ENCODE results near the gene HP1BP3.
"Not testable (repeated sequence)": the region's sequence is repeated elsewhere in the genome, so short reads cannot be mapped to it uniquely, and the experiment has no call there.

The HP1BP3 gene

GRCh38 chr1:20726118-20726911, 60.8 kb downstream of the HP1BP3 start:
- no peak for DNase-seq

- DNase-seq, result no peak
Measured at GRCh38 chr1:20725189-20726117, 61.7 kb downstream of the HP1BP3 start.

GRCh38 chr1:20724364-20725188, 62.5 kb downstream of the HP1BP3 start:
- no peak for DNase-seq

GRCh38 chr1:20723537-20724363, 63.4 kb downstream of the HP1BP3 start:
- no peak for DNase-seq

- DNase-seq, result no peak
Measured at GRCh38 chr1:20723159-20723536, 64.0 kb downstream of the HP1BP3 start.

- no peak for DNase-seq
Measured at GRCh38 chr1:20721117-20722061, 65.7 kb downstream of the HP1BP3 start.

- no peak for DNase-seq
Measured at GRCh38 chr1:20720631-20721091, 66.4 kb downstream of the HP1BP3 start.

GRCh38 chr1:20719871-20720620, 67.1 kb downstream of the HP1BP3 start:
- no peak for DNase-seq

- DNase-seq, result no peak
Measured at GRCh38 chr1:20719261-20719660, 67.8 kb downstream of the HP1BP3 start.

- DNase-seq, result not testable (repeated sequence)
Measured at GRCh38 chr1:20718343-20718882, 68.7 kb downstream of the HP1BP3 start.

GRCh38 chr1:20717452-20718342, 69.4 kb downstream of the HP1BP3 start, which contains the start of gene KIF17:
Gene KIF17 (minus strand): TSS chr1:20718007. CDS start chr1:20717706, 301 bp downstream.
- peak; percentile 56 for DNase-seq

- DNase-seq, result no peak
Measured at GRCh38 chr1:20716232-20716631, 70.9 kb downstream of the HP1BP3 start.

GRCh38 chr1:20715406-20715805, 71.7 kb downstream of the HP1BP3 start:
- no peak for DNase-seq

GRCh38 chr1:20713440-20713839, 73.7 kb downstream of the HP1BP3 start:
- DNase-seq, result no peak

GRCh38 chr1:20712215-20712577, 74.9 kb downstream of the HP1BP3 start:
- DNase-seq, result no peak

GRCh38 chr1:20711285-20712214, 75.6 kb downstream of the HP1BP3 start:
- no peak for DNase-seq

All from stimulated activated CD4-positive, alpha-beta T cell treated with anti-CD3 and anti-CD28 coated beads, Interleukin-1b, Interleukin-23, amount 100 ng/mL, for 48 hours (primary cell).